GM12873 (cell line): ENCODE data around the gene ADAM12.

Experiments used
- TF ChIP-seq, protein P1 (sequence below): IDR thresholded peaks from 2 replicates; pipeline ENCODE4 v1.5.1; 2012; ENCODE audit warnings: low read depth, mild to moderate bottlenecking, moderate library complexity, low read length, control low read depth; ENCODE audit not compliant: insufficient read depth; ENCODE audit errors: missing control alignments

ADAM12 gene

GRCh38 chr10:126128581-126128980 lies 259.7 kb downstream of the ADAM12 start:
- TF ChIP-seq, protein P1, sequence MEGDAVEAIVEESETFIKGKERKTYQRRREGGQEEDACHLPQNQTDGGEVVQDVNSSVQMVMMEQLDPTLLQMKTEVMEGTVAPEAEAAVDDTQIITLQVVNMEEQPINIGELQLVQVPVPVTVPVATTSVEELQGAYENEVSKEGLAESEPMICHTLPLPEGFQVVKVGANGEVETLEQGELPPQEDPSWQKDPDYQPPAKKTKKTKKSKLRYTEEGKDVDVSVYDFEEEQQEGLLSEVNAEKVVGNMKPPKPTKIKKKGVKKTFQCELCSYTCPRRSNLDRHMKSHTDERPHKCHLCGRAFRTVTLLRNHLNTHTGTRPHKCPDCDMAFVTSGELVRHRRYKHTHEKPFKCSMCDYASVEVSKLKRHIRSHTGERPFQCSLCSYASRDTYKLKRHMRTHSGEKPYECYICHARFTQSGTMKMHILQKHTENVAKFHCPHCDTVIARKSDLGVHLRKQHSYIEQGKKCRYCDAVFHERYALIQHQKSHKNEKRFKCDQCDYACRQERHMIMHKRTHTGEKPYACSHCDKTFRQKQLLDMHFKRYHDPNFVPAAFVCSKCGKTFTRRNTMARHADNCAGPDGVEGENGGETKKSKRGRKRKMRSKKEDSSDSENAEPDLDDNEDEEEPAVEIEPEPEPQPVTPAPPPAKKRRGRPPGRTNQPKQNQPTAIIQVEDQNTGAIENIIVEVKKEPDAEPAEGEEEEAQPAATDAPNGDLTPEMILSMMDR: no peak

- TF ChIP-seq, protein P1: no peak
Observed at GRCh38 chr10:126127481-126128029, 260.7 kb downstream of the ADAM12 start.

DNA sequence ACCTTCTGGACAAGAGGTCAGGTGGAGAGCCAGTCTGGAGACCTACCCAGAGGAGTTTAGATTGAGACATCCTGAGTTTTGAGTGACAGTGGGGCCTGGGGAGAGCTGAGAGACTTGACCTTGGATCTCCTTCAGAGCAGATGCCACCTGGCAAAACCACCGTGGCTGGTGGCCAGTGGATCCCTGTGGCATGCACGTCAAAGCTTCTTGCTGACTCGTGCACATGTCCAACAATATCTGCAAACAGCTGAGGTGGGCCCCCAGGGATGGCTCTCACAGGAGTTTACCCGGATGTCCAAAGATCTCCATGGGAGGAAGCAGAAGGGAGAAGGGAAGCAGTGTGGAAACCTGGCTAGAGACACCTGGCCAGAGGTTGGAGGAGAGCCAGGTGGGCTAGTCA lies 261.4 kb downstream of the ADAM12 start:
- TF ChIP-seq, protein P1: no peak

GRCh38 chr10:126126023-126126422 lies 262.3 kb downstream of the ADAM12 start:
- TF ChIP-seq, protein P1: no peak

DNA sequence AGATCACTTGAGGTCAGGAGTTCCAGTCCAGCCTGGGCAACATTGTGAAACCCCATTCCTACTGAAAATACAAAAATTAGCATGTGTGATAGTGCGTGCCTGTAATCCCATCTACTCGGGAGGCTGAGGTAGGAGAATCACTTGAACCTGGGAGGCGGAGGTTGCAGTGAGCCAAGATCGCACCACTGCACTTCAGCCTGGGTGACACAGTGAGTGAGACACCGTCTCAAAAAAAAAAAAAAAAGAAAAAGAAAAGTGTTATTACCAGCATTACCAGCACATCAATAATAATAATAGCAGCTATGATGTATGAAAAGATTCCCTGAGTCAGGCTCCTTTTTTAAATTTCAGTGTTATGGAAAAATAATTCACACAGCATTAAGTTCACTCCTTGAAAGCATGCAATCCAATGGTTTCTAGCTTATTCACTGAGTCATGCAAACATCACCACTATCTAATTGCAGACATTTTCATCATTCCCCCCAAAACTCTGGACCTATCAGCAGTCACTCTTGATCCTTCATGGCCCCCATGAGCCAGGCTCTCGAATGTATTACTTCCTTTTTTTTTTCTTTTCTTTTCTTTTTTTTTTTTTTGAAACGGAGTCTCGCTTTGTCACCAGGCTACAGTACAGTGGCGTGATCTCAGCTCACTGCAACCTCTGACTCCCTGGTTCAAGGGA lies 263.5 kb downstream of the ADAM12 start:
- TF ChIP-seq, protein P1: no peak

- TF ChIP-seq, protein P1: no peak
Observed at GRCh38 chr10:126124046-126124445, 264.2 kb downstream of the ADAM12 start.

- TF ChIP-seq, protein P1: no peak
Observed at GRCh38 chr10:126123466-126123865, 264.8 kb downstream of the ADAM12 start.
